GM12891 (cell line): ENCODE results near the gene GAN.

ENCODE experiments used
- POLR2A ChIP-seq: IDR thresholded peaks from 2 replicates; pipeline ENCODE4 v1.6.1; 2011; ENCODE audit warnings: low read depth, low read length, control low read depth
- POLR2AphosphoS5 ChIP-seq: IDR thresholded peaks from 2 replicates; pipeline ENCODE4 v1.6.1; 2011; ENCODE audit warnings: low read depth, low read length, control low read depth
- SPI1 ChIP-seq: IDR thresholded peaks from 2 replicates; pipeline ENCODE4 v1.6.1; 2011; ENCODE audit warnings: low read depth, low read length, control low read depth

DNA sequence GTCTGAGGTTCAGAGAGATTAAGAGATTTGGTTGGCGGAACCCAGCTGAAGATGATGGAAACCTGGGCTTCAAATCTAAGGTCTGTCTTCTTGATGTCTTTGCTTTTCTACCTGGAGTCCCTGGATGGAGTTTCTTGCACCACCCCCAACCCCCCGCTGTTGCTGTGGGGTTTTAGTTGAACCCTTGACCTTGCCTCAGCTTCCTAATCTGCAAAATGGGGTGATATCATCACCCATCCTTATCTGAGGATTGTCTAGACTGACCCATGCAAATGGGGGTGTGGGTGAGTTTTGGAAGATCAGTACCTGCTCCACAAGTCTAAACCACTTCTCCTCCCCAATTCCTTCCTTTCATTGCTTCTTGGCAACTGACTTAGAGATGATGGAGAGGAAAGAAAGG lies 120.8 kb downstream of the GAN start:
- TF ChIP-seq POLR2A = no peak
- TF ChIP-seq SPI1 = no peak
- no peak for TF ChIP-seq POLR2AphosphoS5
